Endodermal cell (in vitro differentiated cells): ENCODE measurements around the gene FBXW7. TPM values are rescaled to one million over a fixed set of nuclear protein-coding genes. Genes with fewer than 3 reads are reported as not detected.

ENCODE experiments used
- DNase-seq: peaks from one replicate; pipeline ENCODE4 v3.0.0-alpha.2; 2017
- H3K27ac ChIP-seq: 2 replicates; pipeline ENCODE4 v1.5.1; 2013; ENCODE audit warnings: mild to moderate bottlenecking, low read depth, low read length, moderate library complexity
- H3K27me3 ChIP-seq: 2 replicates; pipeline ENCODE4 v1.6.1; 2013; ENCODE audit warnings: mild to moderate bottlenecking, low read length, moderate library complexity; ENCODE audit not compliant: insufficient read depth, control insufficient read depth, poor library complexity, severe bottlenecking
- H3K36me3 ChIP-seq: 2 replicates; pipeline ENCODE4 v1.7.0; 2013; ENCODE audit warnings: mild to moderate bottlenecking, low read length, moderate library complexity; ENCODE audit not compliant: control insufficient read depth, insufficient read depth
- H3K4me1 ChIP-seq: one replicate; pipeline ENCODE4 v1.7.0; 2013; ENCODE audit warnings: low read length; ENCODE audit not compliant: control insufficient read depth, insufficient read depth
- H3K4me3 ChIP-seq: 2 replicates; pipeline ENCODE4 v1.5.1; 2013; ENCODE audit warnings: mild to moderate bottlenecking, low read length, moderate library complexity
- H3K9ac ChIP-seq: 2 replicates; pipeline ENCODE4 v1.6.1; 2013; ENCODE audit warnings: mild to moderate bottlenecking, low read length, moderate library complexity; ENCODE audit not compliant: poor library complexity, severe bottlenecking; ENCODE audit errors: extremely low read depth
- H3K9me3 ChIP-seq: 2 replicates; pipeline ENCODE4 v1.6.1; 2013; ENCODE audit warnings: mild to moderate bottlenecking, low read length, moderate library complexity; ENCODE audit not compliant: control insufficient read depth
- H3K27ac Mint-ChIP-seq: 2 replicates; pipeline ENCODE4 v1.8.0; 2020; ENCODE audit warnings: mixed read lengths
- H3K27me3 Mint-ChIP-seq: 2 replicates; pipeline ENCODE4 v1.8.0; 2021; ENCODE audit warnings: mild to moderate bottlenecking, mixed read lengths; ENCODE audit not compliant: insufficient read depth
- H3K36me3 Mint-ChIP-seq: 2 replicates; pipeline ENCODE4 v1.8.0; 2020; ENCODE audit warnings: low read depth, mixed read lengths
- H3K4me1 Mint-ChIP-seq: 2 replicates; pipeline ENCODE4 v1.8.0; 2020; ENCODE audit warnings: mixed read lengths
- H3K4me3 Mint-ChIP-seq: 2 replicates; pipeline ENCODE4 v1.8.0; 2020; ENCODE audit warnings: mild to moderate bottlenecking, moderate library complexity, mixed read lengths
- H3K9me3 Mint-ChIP-seq: 2 replicates; pipeline ENCODE4 v1.8.0; 2020; ENCODE audit warnings: mild to moderate bottlenecking, mixed read lengths
- WGBS, 2 experiments: methylation state at CpG; one replicate each; pipeline versions ENCODE4 v1.1.5 to v1.1.7; 2013; ENCODE audit warnings: missing lambda C conversion rate in 2 of 2, mixed read lengths in 1 of 2; ENCODE audit not compliant: insufficient coverage in 1 of 2, insufficient read length in 1 of 2; 5-methylcytosine and 5-hydroxymethylcytosine counted together
- total RNA-seq, 2 donors: library from RNA; stranded (reverse); fragmentation: NEBNext Ultra II Directional in 1 of 2; extraction: Animal tissue kit (Norgen Biotek cat#: 25700) in 1 of 2; gene quantifications; 2 replicates in 1 of 2; 3 replicates in 1 of 2; pipeline ENCODE4 v1.2.1, GENCODE V29; 2021
- TF ChIP-seq, protein P1 (sequence below): fragments of 200-600 bp; sonication (generic); conservative IDR thresholded peaks from 2 replicates; pipeline ENCODE4 v1.5.0; 2021; ENCODE audit warnings: antibody characterized with exemption, mild to moderate bottlenecking

Gene FBXW7
- total RNA-seq, 2 donors from 2014 or later, result 34.3 to 34.4 TPM

DNA sequence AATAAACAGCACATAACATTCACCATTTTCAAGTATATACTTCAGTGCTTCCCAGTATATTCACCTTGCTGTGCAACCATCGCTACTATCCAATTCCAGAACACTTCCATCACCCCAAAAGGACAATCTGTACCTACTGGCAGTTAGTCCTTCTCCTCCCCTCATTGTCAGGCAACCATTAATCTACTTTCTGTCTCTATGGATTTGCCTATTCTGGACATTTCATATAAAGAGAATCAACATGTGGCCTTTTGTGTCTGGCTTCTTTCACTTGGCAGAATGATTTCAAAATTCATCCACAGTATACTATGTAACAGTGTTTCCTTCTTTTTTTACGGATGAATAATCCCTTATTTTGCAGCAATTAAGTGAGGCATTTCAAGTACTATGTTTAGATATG is 189.4 kb downstream of the FBXW7 start:
- H3K27ac Mint-ChIP-seq, result no peak overlapping the region
- Histone ChIP-seq H3K36me3 (peaks cover 8% of the 10 kb centered on the region), H3K27ac (no peak overlapping the region), H3K27me3 (no peaks in the 10 kb centered on the region), H3K4me1 (no peaks in the 10 kb centered on the region), H3K9me3 (no peaks in the 10 kb centered on the region), H3K9ac (no peak overlapping the region), H3K4me3 (no peak overlapping the region)
- no peaks in the 10 kb centered on the region for H3K4me1 Mint-ChIP-seq
- H3K27me3 Mint-ChIP-seq, result no peaks in the 10 kb centered on the region
- TF ChIP-seq, protein P1, sequence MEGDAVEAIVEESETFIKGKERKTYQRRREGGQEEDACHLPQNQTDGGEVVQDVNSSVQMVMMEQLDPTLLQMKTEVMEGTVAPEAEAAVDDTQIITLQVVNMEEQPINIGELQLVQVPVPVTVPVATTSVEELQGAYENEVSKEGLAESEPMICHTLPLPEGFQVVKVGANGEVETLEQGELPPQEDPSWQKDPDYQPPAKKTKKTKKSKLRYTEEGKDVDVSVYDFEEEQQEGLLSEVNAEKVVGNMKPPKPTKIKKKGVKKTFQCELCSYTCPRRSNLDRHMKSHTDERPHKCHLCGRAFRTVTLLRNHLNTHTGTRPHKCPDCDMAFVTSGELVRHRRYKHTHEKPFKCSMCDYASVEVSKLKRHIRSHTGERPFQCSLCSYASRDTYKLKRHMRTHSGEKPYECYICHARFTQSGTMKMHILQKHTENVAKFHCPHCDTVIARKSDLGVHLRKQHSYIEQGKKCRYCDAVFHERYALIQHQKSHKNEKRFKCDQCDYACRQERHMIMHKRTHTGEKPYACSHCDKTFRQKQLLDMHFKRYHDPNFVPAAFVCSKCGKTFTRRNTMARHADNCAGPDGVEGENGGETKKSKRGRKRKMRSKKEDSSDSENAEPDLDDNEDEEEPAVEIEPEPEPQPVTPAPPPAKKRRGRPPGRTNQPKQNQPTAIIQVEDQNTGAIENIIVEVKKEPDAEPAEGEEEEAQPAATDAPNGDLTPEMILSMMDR, result no peak
- WGBS, 2 experiments, result 84 to 100% methylated on average over 2 of the region's 2 CpGs
- no peaks in the 10 kb centered on the region for H3K9me3 Mint-ChIP-seq
- DNase-seq, result no peak
- peaks cover 7% of the 10 kb centered on the region for H3K36me3 Mint-ChIP-seq
- no peak overlapping the region for H3K4me3 Mint-ChIP-seq

DNA sequence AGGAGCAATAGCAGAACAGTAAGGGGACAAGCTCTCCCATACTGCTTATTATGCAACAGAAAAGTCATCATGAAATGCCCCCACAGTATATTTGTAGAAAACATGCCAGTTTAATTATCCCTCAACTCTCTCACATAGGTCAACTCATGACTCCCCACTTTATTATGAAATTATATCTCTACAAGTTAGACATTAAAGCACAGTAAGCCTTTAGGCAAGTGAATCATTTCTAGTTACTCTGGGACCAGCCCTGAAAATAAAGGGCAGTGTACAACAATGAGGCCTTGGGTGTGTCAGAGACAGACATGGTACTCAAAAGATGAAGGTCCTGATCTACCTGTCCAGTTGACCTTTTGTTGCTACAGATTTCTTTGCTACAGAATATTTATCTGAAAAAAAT is 191.9 kb downstream of the FBXW7 start:
- Mint-ChIP-seq H3K27me3 (no peaks in the 10 kb centered on the region), H3K4me1 (no peaks in the 10 kb centered on the region)

DNA sequence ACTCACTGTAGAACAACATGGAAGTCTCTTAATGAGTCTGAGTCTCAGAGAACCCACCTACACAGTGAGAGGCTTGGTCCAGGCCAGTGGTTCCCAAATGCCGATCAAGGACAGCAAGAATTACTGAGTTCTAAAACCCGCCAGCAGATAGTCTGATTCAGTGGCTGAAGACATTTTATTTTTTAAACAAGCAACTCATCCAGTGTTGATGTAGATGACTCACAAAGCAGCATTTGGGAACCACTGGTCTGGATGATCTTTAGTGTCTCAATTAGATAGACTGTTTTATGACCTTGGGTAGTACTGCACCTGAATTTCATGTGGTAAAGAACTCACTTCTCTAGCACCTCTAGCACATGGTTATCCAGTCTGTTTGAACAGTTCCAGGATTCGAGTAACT is 193.6 kb downstream of the FBXW7 start:
- H3K4me3 ChIP-seq, result no peak overlapping the region
- peaks cover 8% of the 10 kb centered on the region for H3K36me3 ChIP-seq
- Mint-ChIP-seq H3K27me3 (no peaks in the 10 kb centered on the region), H3K4me3 (no peak overlapping the region), H3K36me3 (peaks cover 7% of the 10 kb centered on the region), H3K9me3 (no peaks in the 10 kb centered on the region), H3K27ac (no peak overlapping the region), H3K4me1 (no peaks in the 10 kb centered on the region)
- no peaks in the 10 kb centered on the region for H3K4me1 ChIP-seq
- no peaks in the 10 kb centered on the region for H3K27me3 ChIP-seq
- no peaks in the 10 kb centered on the region for H3K9me3 ChIP-seq
- no peak for DNase-seq
- no peak overlapping the region for H3K27ac ChIP-seq
- TF ChIP-seq, protein P1, result no peak
- 94 to 100% methylated on average over 2 to 3 of the region's 3 CpGs for WGBS, 2 experiments
- no peak overlapping the region for H3K9ac ChIP-seq

More for the DNA sequence above, 191.9 kb downstream of the FBXW7 start:
- TF ChIP-seq, protein P1, result no peak
- peaks cover 8% of the 10 kb centered on the region for H3K36me3 ChIP-seq
- Mint-ChIP-seq H3K9me3 (no peaks in the 10 kb centered on the region), H3K36me3 (peaks cover 7% of the 10 kb centered on the region), H3K4me3 (no peak overlapping the region), H3K27ac (no peak overlapping the region)
- no peak overlapping the region for H3K4me3 ChIP-seq
- no peak overlapping the region for H3K9ac ChIP-seq
- H3K9me3 ChIP-seq, result no peaks in the 10 kb centered on the region
- DNase-seq, result no peak
- no peak overlapping the region for H3K27ac ChIP-seq
- H3K4me1 ChIP-seq, result no peaks in the 10 kb centered on the region
- no peaks in the 10 kb centered on the region for H3K27me3 ChIP-seq
